HCT116 (cell line): ENCODE results near the gene FUT6. TPM values are rescaled to one million over a fixed set of nuclear protein-coding genes. Genes with fewer than 3 reads are reported as not detected.
A peak's percentile ranks its signal among the peaks of the same experiment; 100 is the strongest.

Experiments used
- ATAC-seq: fragments of 200-7000 bp; cut with Tn5 transposase; 2 replicates; pipeline ENCODE4 v1.9.1; 2020; ENCODE audit warnings: mild to moderate bottlenecking, moderate library complexity
- BruUV-seq: library from RNA; stranded (reverse); fragments of 400-500 nt; replicated peaks from 2 replicates; lab custom pipeline; 2021; lab: Mats Ljungman, UMichigan
- CTCF ChIA-PET: fragments of 300-600 bp; sonication (Branson Sonifier 250); formaldehyde crosslinking; loops from one replicate; lab custom pipeline; 2021; ENCODE audit warnings: antibody characterized with exemption; lab: Charles Lee
- POLR2A ChIA-PET: fragments of 300-600, 350-600 bp; sonication (Branson Sonifier 250); formaldehyde crosslinking; loops from one replicate; lab custom pipeline; 2021; ENCODE audit warnings: antibody characterized with exemption; lab: Charles Lee
- RAD21 ChIA-PET, 2 experiments: fragments of 300-600 bp; sonication (Branson Sonifier 250); formaldehyde crosslinking; loops; one replicate each; lab custom pipeline; 2023; ENCODE audit warnings: low total read pairs in 2 of 2; ENCODE audit not compliant: uncharacterized antibody in 2 of 2, unreplicated experiment in 2 of 2, low non-redundant PET in 1 of 2; lab: Charles Lee
- DNase-seq: peaks from one replicate; pipeline ENCODE4 v3.0.0-alpha.2; 2010; ENCODE audit warnings: low read depth, low spot score
- H2AFZ ChIP-seq: fragments of 200-600 bp; shearing (Covaris generic), sonication (generic); 2 replicates; pipeline ENCODE4 v1.6.1; 2017; ENCODE audit warnings: low read depth, mixed run types, mixed read lengths, antibody characterized with exemption, low read length; ENCODE audit not compliant: poor library complexity, severe bottlenecking
- H3K27ac ChIP-seq: 2 replicates; pipeline ENCODE4 v1.5.1; 2012; ENCODE audit warnings: low read depth, low read length
- H3K27me3 ChIP-seq: fragments of 200-600 bp; sonication (generic); 2 replicates; pipeline ENCODE4 v1.6.1; 2016; ENCODE audit warnings: mixed run types, low read length, mixed read lengths; ENCODE audit not compliant: insufficient read depth
- H3K36me3 ChIP-seq, 2 experiments: fragments of 200-500 bp in 1 of 2; fragments of 200-600 bp in 1 of 2; sonication (Bioruptor generic) in 1 of 2; sonication (generic) in 1 of 2; 2 replicates each; pipeline versions ENCODE4 v1.5.1 to v1.6.1; 2014 to 2016; ENCODE audit warnings: low read length in 2 of 2, inconsistent platforms in 1 of 2, mixed read lengths in 1 of 2, mixed run types in 1 of 2; ENCODE audit not compliant: insufficient read depth in 2 of 2, control insufficient read depth in 1 of 2
- H3K4me1 ChIP-seq, 2 experiments: fragments of 200-600 bp in 1 of 2; sonication (generic) in 1 of 2; 2 replicates each; pipeline versions ENCODE4 v1.5.1 to v1.6.1; 2012 to 2017; ENCODE audit warnings: low read length in 2 of 2, inconsistent platforms in 1 of 2, mild to moderate bottlenecking in 1 of 2, mixed read lengths in 1 of 2, mixed run types in 1 of 2, moderate library complexity in 1 of 2; ENCODE audit not compliant: insufficient read depth in 2 of 2, control insufficient read depth in 1 of 2
- H3K4me2 ChIP-seq: fragments of 200-600 bp; sonication (generic); 2 replicates; pipeline ENCODE4 v1.6.1; 2017; ENCODE audit warnings: mixed run types, low read length, mixed read lengths
- H3K4me3 ChIP-seq, 2 experiments: fragments of 200-600 bp in 1 of 2; sonication (generic) in 1 of 2; replicated peaks in 1 of 2; 2 replicates each; pipeline ENCODE4 v1.5.1; 2011 to 2016; ENCODE audit warnings: low read length in 2 of 2, control low read depth in 1 of 2, low read depth in 1 of 2, mild to moderate bottlenecking in 1 of 2, mixed read lengths in 1 of 2, mixed run types in 1 of 2
- H3K79me2 ChIP-seq: fragments of 200-600 bp; sonication (generic); 2 replicates; pipeline ENCODE4 v1.6.1; 2017; ENCODE audit warnings: mild to moderate bottlenecking, mixed run types, low read length, moderate library complexity, mixed read lengths; ENCODE audit not compliant: insufficient read depth
- H3K9ac ChIP-seq: fragments of 200-600 bp; sonication (generic); 2 replicates; pipeline ENCODE4 v1.6.1; 2016; ENCODE audit warnings: low read length, mixed read lengths
- H3K9me2 ChIP-seq: fragments of 200-600 bp; sonication (generic), shearing (Covaris generic); 2 replicates; pipeline ENCODE4 v1.6.1; 2017; ENCODE audit warnings: mixed run types, mild to moderate bottlenecking, moderate library complexity; ENCODE audit not compliant: insufficient read depth
- H3K9me3 ChIP-seq, 2 experiments: fragments of 200-500 bp in 1 of 2; fragments of 200-600 bp in 1 of 2; sonication (Bioruptor generic) in 1 of 2; sonication (generic) in 1 of 2; 2 replicates each; pipeline ENCODE4 v1.6.1; 2014 to 2017; ENCODE audit warnings: low read length in 2 of 2, mixed read lengths in 2 of 2, inconsistent platforms in 1 of 2, low read depth in 1 of 2, mild to moderate bottlenecking in 1 of 2, mixed run types in 1 of 2, moderate library complexity in 1 of 2; ENCODE audit not compliant: control insufficient read depth in 1 of 2, insufficient read depth in 1 of 2
- H4K20me1 ChIP-seq: fragments of 200-600 bp; sonication (generic), shearing (Covaris generic); 2 replicates; pipeline ENCODE4 v1.6.1; 2017; ENCODE audit warnings: mixed run types, mild to moderate bottlenecking, moderate library complexity; ENCODE audit not compliant: insufficient read depth
- EGR1 ChIP-seq: IDR thresholded peaks from 2 replicates; pipeline ENCODE4 v1.6.1; 2012; ENCODE audit warnings: low read depth
- ELF1 ChIP-seq: IDR thresholded peaks from 2 replicates; pipeline ENCODE4 v1.6.1; 2012; ENCODE audit warnings: low read depth, borderline replicate concordance
- RAD21 ChIP-seq: IDR thresholded peaks from 2 replicates; pipeline ENCODE4 v1.6.1; 2012; ENCODE audit warnings: low read depth, mild to moderate bottlenecking
- SP1 ChIP-seq: IDR thresholded peaks from 2 replicates; pipeline ENCODE4 v1.6.1; 2012; ENCODE audit warnings: low read depth
- intact Hi-C: fragments of 100-400 bp; cut with micrococcal nuclease; formaldehyde crosslinking; loops from 2 replicates; pipeline ENCODE4 v1.10.0; 2022
- total RNA-seq: library from RNA; stranded (reverse); gene quantifications from one replicate; pipeline ENCODE4 v1.2.1, GENCODE V29; 2021; ENCODE audit not compliant: unreplicated experiment
- TF ChIP-seq, protein P1 (sequence below), 3 experiments: fragments of 200-600 bp in 1 of 3; sonication (generic) in 1 of 3; IDR thresholded peaks in 2 of 3; conservative IDR thresholded peaks in 1 of 3; 2 replicates each; pipeline ENCODE4 v1.5.1; 2012 to 2017; ENCODE audit warnings: low read depth in 2 of 3, low read length in 2 of 3, antibody characterized with exemption in 1 of 3, borderline replicate concordance in 1 of 3, control low read depth in 1 of 3, mild to moderate bottlenecking in 1 of 3, mixed read lengths in 1 of 3, mixed run types in 1 of 3, moderate library complexity in 1 of 3; ENCODE audit not compliant: insufficient read depth in 1 of 3

The FUT6 gene
- total RNA-seq, 1 experiment from 2014 or later, result not detected

DNA sequence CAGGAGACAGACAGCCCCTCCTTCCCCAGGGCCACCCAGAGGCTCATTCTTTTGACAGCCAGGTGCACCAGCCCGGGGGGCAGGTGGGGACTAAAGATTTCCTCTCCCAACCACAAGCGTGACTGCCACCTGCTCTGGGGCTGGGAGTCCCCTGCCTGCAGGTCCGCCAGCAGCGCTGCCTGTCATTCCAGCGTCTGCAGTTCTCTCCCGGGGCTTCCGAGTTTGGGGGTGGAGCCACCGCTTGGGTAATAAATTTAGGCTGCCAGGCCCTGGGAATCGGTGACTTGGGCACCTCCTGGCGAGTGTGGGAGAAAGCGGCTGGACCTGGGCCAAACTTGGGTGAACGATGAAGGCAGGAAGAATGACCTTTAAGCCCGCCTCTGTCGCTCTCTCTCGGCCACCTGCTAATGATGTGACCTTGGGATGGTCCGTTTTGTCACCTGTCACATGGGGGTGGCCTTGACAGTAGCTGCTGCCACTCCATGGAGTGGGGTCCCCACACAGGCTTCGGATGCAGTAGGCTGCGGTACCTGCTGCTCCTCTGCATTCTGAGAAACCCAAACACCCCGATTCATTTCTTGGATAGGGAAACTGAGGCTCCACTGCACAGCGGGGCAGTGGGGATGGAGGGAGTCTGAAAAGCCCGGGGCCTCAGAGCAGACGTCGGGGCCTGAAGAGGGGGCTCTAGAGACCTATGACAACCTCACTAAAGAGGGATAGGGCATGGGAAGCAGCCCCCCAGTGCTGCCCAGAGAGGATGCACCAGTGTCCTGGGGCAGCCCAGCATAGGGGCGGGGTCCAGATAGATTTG lies 12.8 kb downstream of the FUT6 start:
- peak; percentile 26 for ATAC-seq
- H3K4me1 ChIP-seq, result peaks cover 15 to 38% of the 10 kb centered on the region in 2 experiments
- ChIA-PET CTCF (interaction anchor here (1.0 to 3.6 kb wide), 3 partner anchors 16 to 77 kb away, joined by 3 to 49 read pairs (median 7); partner anchors contain the start of genes NDUFA11, NRTN and VMAC), RAD21 (no interaction called here), POLR2A (interaction anchor here (2.4 to 2.9 kb wide), 4 partner anchors 14 to 77 kb away, joined by 14 to 34 read pairs (median 25); partner anchors contain the start of genes DUS3L, FUT6, NDUFA11 and NRTN)
- no peaks in the 10 kb centered on the region for H3K9me3 ChIP-seq
- peak overlapping the region; percentile 96 for H3K4me2 ChIP-seq
- DNase-seq, result peak; percentile 74
- peak overlapping the region; percentile 92 for H3K27ac ChIP-seq
- H3K9me2 ChIP-seq, result no peaks in the 10 kb centered on the region
- H3K9ac ChIP-seq, result peak overlapping the region; percentile 96
- no peaks in the 10 kb centered on the region for H4K20me1 ChIP-seq
- no peak overlapping the region for H2AFZ ChIP-seq
- H3K27me3 ChIP-seq, result no peaks in the 10 kb centered on the region
- H3K36me3 ChIP-seq, result no peaks in the 10 kb centered on the region
- intact Hi-C loops, result loop anchor here (1.0 to 2.0 kb wide), 2 partner anchors 22 to 78 kb away; partner anchors contain the start of gene VMAC
- no peak for TF ChIP-seq SP1
- TF ChIP-seq, protein P1, sequence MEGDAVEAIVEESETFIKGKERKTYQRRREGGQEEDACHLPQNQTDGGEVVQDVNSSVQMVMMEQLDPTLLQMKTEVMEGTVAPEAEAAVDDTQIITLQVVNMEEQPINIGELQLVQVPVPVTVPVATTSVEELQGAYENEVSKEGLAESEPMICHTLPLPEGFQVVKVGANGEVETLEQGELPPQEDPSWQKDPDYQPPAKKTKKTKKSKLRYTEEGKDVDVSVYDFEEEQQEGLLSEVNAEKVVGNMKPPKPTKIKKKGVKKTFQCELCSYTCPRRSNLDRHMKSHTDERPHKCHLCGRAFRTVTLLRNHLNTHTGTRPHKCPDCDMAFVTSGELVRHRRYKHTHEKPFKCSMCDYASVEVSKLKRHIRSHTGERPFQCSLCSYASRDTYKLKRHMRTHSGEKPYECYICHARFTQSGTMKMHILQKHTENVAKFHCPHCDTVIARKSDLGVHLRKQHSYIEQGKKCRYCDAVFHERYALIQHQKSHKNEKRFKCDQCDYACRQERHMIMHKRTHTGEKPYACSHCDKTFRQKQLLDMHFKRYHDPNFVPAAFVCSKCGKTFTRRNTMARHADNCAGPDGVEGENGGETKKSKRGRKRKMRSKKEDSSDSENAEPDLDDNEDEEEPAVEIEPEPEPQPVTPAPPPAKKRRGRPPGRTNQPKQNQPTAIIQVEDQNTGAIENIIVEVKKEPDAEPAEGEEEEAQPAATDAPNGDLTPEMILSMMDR (IDR thresholded peaks at IDR 0.05 in 2 of 3, conservative IDR thresholded peaks at IDR 0.05 in 1 of 3; ENCODE audit: borderline replicate concordance in 1 of 3, insufficient read depth in 1 of 3, low read depth in 2 of 3, low read length in 2 of 3), result peak in 2 of 3 experiments; percentile 59 to 63; a peak in 5 of 6 replicates
- peak; percentile 38; the same call in 1 of the 2 replicates for TF ChIP-seq RAD21
- no peak for TF ChIP-seq ELF1
- BruUV-seq, result no TSS peak
- H3K4me3 ChIP-seq, result peak overlapping the region; percentile 56 to 59
- no peaks in the 10 kb centered on the region for H3K79me2 ChIP-seq

DNA sequence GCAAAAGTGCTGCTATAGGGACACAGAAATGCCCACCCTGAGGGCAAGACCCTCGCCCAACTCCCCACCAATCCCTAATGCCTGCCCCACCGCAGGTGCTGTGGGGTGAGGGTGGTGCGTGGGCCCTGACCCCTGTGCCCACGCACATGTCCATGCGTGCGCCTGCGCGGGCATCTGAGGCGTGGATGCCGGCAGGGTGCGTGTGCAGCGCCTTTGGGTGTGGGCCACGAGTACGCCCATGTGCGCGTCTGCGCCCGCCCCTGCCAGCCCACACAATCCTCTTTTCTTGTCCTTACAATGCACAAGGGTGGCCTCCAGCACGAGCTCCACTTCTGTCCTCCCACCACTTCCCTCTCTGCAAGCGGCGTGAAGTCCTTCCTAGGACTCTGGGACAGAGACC lies 14.3 kb downstream of the FUT6 start:
- RAD21 ChIA-PET, result no interaction called here
- intact Hi-C loops, result no loop called here
- Histone ChIP-seq H3K79me2 (no peaks in the 10 kb centered on the region), H4K20me1 (no peaks in the 10 kb centered on the region)
- no peak for ATAC-seq
- CTCF ChIA-PET, result interaction anchor here (5.1 kb wide), 1 partner anchor 21 kb away, joined by 45 read pairs; the partner anchor contains the start of gene NRTN
- TF ChIP-seq EGR1, result no peak
- TF ChIP-seq, all 23 proteins: peak for 0
- Histone ChIP-seq H3K4me1 (peaks cover 15 to 38% of the 10 kb centered on the region in 2 experiments), H2AFZ (no peak overlapping the region), H3K36me3 (no peaks in the 10 kb centered on the region), H3K9ac (no peak overlapping the region), H3K27ac (no peak overlapping the region), H3K4me2 (no peak overlapping the region), H3K4me3 (no peak overlapping the region), H3K9me2 (no peaks in the 10 kb centered on the region), H3K27me3 (no peaks in the 10 kb centered on the region), H3K9me3 (no peaks in the 10 kb centered on the region)
- no TSS peak for BruUV-seq
- POLR2A ChIA-PET, result no interaction called here
- no peak for DNase-seq
